Measurements from ENCODE around the gene KRT81.

KRT81 gene

GRCh38 chr12:52249511-52250047 is 41.8 kb downstream of the KRT81 start:
- H3K18ac ChIP-seq (ENCODE audit: low read length): no peak overlapping the region
- no peak overlapping the region for H3K4me3 ChIP-seq (ENCODE audit: low read depth, low read length)
- no peak overlapping the region for H2AK5ac ChIP-seq (ENCODE audit: low read length)
- H4K8ac ChIP-seq (ENCODE audit: low read depth, low read length): no peak overlapping the region
- peak in 1 of 2 donors; percentile 39 for DNase-seq
- H2AFZ ChIP-seq (ENCODE audit: insufficient read depth, low read length, poor library complexity): no peak overlapping the region
- H2BK12ac ChIP-seq (ENCODE audit: low read length): no peak overlapping the region
- no peaks in the 10 kb centered on the region for H3K79me1 ChIP-seq (ENCODE audit: low read length)
- H4K91ac ChIP-seq (ENCODE audit: low read depth, low read length): no peak overlapping the region
- H3K27me3 ChIP-seq (ENCODE audit: insufficient read depth, low read length): no peaks in the 10 kb centered on the region
- WGBS (ENCODE audit: extremely low coverage, insufficient coverage, insufficient read length): no CpG with 5 or more reads among the region's 2 CpGs
- no peak overlapping the region for H2BK5ac ChIP-seq (ENCODE audit: low read depth, low read length, poor library complexity)
- no peaks in the 10 kb centered on the region for H3K79me2 ChIP-seq (ENCODE audit: control insufficient read depth, insufficient read depth, low read length, poor library complexity)
- no peak overlapping the region for H3K4me2 ChIP-seq (ENCODE audit: low read length)
- no peak overlapping the region for H3K27ac ChIP-seq (ENCODE audit: low read depth, low read length)
- no peak overlapping the region for H3K14ac ChIP-seq (ENCODE audit: low read length)
- H3K9me3 ChIP-seq (ENCODE audit: insufficient read depth, low read depth, low read length): no peaks in the 10 kb centered on the region
- peaks cover under 1 to 12% of the 10 kb centered on the region in 2 experiments for H3K4me1 ChIP-seq (ENCODE audit: control insufficient read depth in 1 of 2, insufficient read depth in 2 of 2, low read length in 2 of 2)
- peaks cover 44 to 48% of the 10 kb centered on the region in 2 experiments for H3K36me3 ChIP-seq (ENCODE audit: control insufficient read depth in 1 of 2, insufficient read depth in 2 of 2, low read length in 2 of 2)
- H3K23ac ChIP-seq (ENCODE audit: low read length): no peak overlapping the region
- H2BK120ac ChIP-seq (ENCODE audit: insufficient read depth, low read length, poor library complexity): no peak overlapping the region
- no peak overlapping the region for H4K12ac ChIP-seq (ENCODE audit: low read depth, low read length)
- H3K4ac ChIP-seq (ENCODE audit: low read depth, low read length): no peak overlapping the region
- H3K9ac ChIP-seq (ENCODE audit: low read length): no peak overlapping the region

DNA sequence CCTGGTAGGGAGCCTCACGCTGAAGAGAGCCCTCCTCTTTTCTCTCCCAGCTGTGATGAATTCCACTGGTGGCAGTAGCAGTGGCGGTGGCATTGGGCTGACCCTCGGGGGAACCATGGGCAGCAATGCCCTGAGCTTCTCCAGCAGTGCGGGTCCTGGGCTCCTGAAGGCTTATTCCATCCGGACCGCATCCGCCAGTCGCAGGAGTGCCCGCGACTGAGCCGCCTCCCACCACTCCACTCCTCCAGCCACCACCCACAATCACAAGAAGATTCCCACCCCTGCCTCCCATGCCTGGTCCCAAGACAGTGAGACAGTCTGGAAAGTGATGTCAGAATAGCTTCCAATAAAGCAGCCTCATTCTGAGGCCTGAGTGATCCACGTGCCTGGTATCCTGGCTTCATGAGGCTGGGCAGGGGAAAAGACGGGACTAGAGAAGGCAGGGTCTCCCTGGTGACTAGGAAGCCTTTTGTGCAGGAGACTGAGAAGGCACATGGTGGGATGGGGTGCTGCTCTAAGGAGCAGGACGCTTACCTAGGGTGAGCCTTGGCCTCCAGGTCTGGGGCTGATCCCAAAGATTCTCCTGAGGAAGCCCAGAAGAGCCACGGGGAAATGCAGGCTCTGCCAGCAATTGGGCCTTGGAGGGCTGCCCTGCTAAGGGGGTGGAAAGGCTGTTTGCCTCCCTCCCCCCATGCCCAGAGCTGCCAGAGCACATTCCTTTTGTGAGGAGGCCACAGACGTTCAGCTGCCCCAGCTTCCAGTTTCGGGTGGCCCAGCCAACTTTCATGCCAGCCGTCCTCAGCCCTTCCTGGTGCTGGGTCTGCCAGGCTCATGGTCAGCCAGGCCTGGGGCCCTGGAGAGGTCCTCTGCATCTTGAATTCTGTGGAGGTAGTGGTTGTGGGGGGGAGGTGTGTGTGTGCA is 42.5 kb downstream of the KRT81 start:
- Histone ChIP-seq H3K23ac (ENCODE audit: low read length) (no peak overlapping the region), H2AK5ac (ENCODE audit: low read length) (no peak overlapping the region), H3K27ac (ENCODE audit: low read depth, low read length) (no peak overlapping the region), H3K14ac (ENCODE audit: low read length) (no peak overlapping the region), H2AFZ (ENCODE audit: insufficient read depth, low read length, poor library complexity) (no peak overlapping the region), H3K4me2 (ENCODE audit: low read length) (no peak overlapping the region), H3K4ac (ENCODE audit: low read depth, low read length) (no peak overlapping the region), H4K8ac (ENCODE audit: low read depth, low read length) (no peak overlapping the region), H3K36me3 (ENCODE audit: control insufficient read depth in 1 of 2, insufficient read depth in 2 of 2, low read length in 2 of 2) (peaks cover 51 to 56% of the 10 kb centered on the region in 2 experiments), H3K79me2 (ENCODE audit: control insufficient read depth, insufficient read depth, low read length, poor library complexity) (no peaks in the 10 kb centered on the region), H2BK120ac (ENCODE audit: insufficient read depth, low read length, poor library complexity) (no peak overlapping the region), H3K9ac (ENCODE audit: low read length) (no peak overlapping the region), H3K9me3 (ENCODE audit: insufficient read depth, low read depth, low read length) (no peaks in the 10 kb centered on the region), H4K91ac (ENCODE audit: low read depth, low read length) (no peak overlapping the region), H3K18ac (ENCODE audit: low read length) (no peak overlapping the region), H3K79me1 (ENCODE audit: low read length) (no peaks in the 10 kb centered on the region), H2BK12ac (ENCODE audit: low read length) (no peak overlapping the region), H3K27me3 (ENCODE audit: insufficient read depth, low read length) (no peaks in the 10 kb centered on the region), H4K12ac (ENCODE audit: low read depth, low read length) (no peak overlapping the region), H3K4me1 (ENCODE audit: control insufficient read depth in 1 of 2, insufficient read depth in 2 of 2, low read length in 2 of 2) (peaks cover 9 to 20% of the 10 kb centered on the region in 2 experiments), H2BK5ac (ENCODE audit: low read depth, low read length, poor library complexity) (no peak overlapping the region), H3K4me3 (ENCODE audit: low read depth, low read length) (no peak overlapping the region)
- DNase-seq: peak; percentile 56 to 57
- no CpG with 5 or more reads among the region's 18 CpGs for WGBS (ENCODE audit: extremely low coverage, insufficient coverage, insufficient read length)

GRCh38 chr12:52247622-52248540 is 43.5 kb downstream of the KRT81 start:
- no peak overlapping the region for H3K9ac ChIP-seq (ENCODE audit: low read length)
- no CpG with 5 or more reads among the region's 10 CpGs for WGBS (ENCODE audit: extremely low coverage, insufficient coverage, insufficient read length)
- peaks cover 3% of the 10 kb centered on the region for H3K9me3 ChIP-seq (ENCODE audit: insufficient read depth, low read depth, low read length)
- H2AFZ ChIP-seq (ENCODE audit: insufficient read depth, low read length, poor library complexity): no peak overlapping the region
- H2BK120ac ChIP-seq (ENCODE audit: insufficient read depth, low read length, poor library complexity): no peak overlapping the region
- H4K91ac ChIP-seq (ENCODE audit: low read depth, low read length): no peak overlapping the region
- H3K23ac ChIP-seq (ENCODE audit: low read length): no peak overlapping the region
- H2BK12ac ChIP-seq (ENCODE audit: low read length): no peak overlapping the region
- no peaks in the 10 kb centered on the region for H3K79me2 ChIP-seq (ENCODE audit: control insufficient read depth, insufficient read depth, low read length, poor library complexity)
- peaks cover 60 to 65% of the 10 kb centered on the region in 2 experiments for H3K36me3 ChIP-seq (ENCODE audit: control insufficient read depth in 1 of 2, insufficient read depth in 2 of 2, low read length in 2 of 2)
- no peak overlapping the region for H2AK5ac ChIP-seq (ENCODE audit: low read length)
- no peak overlapping the region for H3K4ac ChIP-seq (ENCODE audit: low read depth, low read length)
- no peak overlapping the region for H3K4me2 ChIP-seq (ENCODE audit: low read length)
- no peaks in the 10 kb centered on the region for H3K27me3 ChIP-seq (ENCODE audit: insufficient read depth, low read length)
- DNase-seq: peak in 1 of 2 donors; percentile 46
- H4K12ac ChIP-seq (ENCODE audit: low read depth, low read length): no peak overlapping the region
- H2BK5ac ChIP-seq (ENCODE audit: low read depth, low read length, poor library complexity): no peak overlapping the region
- no peaks in the 10 kb centered on the region for H3K79me1 ChIP-seq (ENCODE audit: low read length)
- no peak overlapping the region for H4K8ac ChIP-seq (ENCODE audit: low read depth, low read length)
- no peak overlapping the region for H3K18ac ChIP-seq (ENCODE audit: low read length)
- H3K14ac ChIP-seq (ENCODE audit: low read length): no peak overlapping the region
- H3K27ac ChIP-seq (ENCODE audit: low read depth, low read length): no peak overlapping the region
- no peak overlapping the region for H3K4me3 ChIP-seq (ENCODE audit: low read depth, low read length)
- peaks cover 17 to 29% of the 10 kb centered on the region in 2 experiments for H3K4me1 ChIP-seq (ENCODE audit: control insufficient read depth in 1 of 2, insufficient read depth in 2 of 2, low read length in 2 of 2)
